COLO668 (cell line): ENCODE data around the gene RASGRP3.
"Not testable (repeated sequence)": the region's sequence is repeated elsewhere in the genome, so short reads cannot be mapped to it uniquely, and the experiment has no call there.

Source experiments
- DNase-seq: peaks from one replicate; lab custom pipeline; 2025; ENCODE audit not compliant: unreplicated experiment; lab: John Stamatoyannopoulos, UW

Gene RASGRP3, protein sequence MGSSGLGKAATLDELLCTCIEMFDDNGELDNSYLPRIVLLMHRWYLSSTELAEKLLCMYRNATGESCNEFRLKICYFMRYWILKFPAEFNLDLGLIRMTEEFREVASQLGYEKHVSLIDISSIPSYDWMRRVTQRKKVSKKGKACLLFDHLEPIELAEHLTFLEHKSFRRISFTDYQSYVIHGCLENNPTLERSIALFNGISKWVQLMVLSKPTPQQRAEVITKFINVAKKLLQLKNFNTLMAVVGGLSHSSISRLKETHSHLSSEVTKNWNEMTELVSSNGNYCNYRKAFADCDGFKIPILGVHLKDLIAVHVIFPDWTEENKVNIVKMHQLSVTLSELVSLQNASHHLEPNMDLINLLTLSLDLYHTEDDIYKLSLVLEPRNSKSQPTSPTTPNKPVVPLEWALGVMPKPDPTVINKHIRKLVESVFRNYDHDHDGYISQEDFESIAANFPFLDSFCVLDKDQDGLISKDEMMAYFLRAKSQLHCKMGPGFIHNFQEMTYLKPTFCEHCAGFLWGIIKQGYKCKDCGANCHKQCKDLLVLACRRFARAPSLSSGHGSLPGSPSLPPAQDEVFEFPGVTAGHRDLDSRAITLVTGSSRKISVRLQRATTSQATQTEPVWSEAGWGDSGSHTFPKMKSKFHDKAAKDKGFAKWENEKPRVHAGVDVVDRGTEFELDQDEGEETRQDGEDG

GRCh38 chr2:33476131-33476792 lies at the start of gene RASGRP3:
RASGRP3 (plus strand) TSS chr2:33476649; CDS start chr2:33515137, 38,488 bp downstream.
- peak; percentile 45 for DNase-seq

- peak; percentile 5 for DNase-seq
These were observed 49.7 kb upstream of the RASGRP3 start for GRCh38 chr2:33426666-33427231.

DNA sequence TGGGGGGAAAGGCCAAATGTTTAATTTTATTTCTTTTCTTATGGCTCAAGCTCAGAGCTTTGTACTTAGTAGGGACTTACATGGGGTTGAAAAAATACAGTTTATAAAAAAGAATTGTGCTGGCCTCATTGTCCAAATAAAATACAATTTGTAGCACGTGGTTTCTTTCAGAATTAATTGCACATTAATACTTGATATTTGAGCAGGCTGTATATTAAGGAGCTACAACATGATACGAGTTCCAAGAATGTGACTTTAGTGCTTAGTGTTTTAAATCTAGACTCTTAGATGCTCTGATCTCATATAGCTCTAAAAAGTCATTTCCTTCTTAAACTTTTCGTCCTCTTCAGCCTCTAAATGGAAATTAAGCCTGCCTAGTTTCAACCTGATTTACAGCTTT lies 46.4 kb upstream of the RASGRP3 start:
- DNase-seq: no peak

- no peak for DNase-seq
These were observed 45.6 kb upstream of the RASGRP3 start for GRCh38 chr2:33430856-33431255.

- no peak for DNase-seq
These were observed 43.6 kb upstream of the RASGRP3 start for GRCh38 chr2:33432871-33433270.

GRCh38 chr2:33433279-33434235 lies 42.9 kb upstream of the RASGRP3 start:
- no peak for DNase-seq

DNA sequence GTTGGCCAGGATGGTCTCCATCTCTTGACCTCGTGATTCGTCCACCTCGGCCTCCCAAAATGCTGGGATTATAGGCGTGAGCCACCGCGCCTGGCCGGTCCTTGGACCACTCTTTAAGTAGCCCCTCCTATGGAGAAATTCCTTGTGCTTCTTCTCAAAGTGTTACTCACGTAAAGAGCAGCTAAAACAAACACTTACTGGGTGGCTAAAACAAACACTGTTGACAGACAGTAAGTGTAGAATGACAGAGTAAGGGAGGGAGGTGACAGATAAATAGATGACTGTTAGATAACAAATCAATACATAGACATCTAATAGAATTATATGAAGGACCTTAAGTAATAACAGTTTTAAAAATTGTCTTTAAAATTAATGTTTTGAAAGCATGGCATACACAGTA lies 40.9 kb upstream of the RASGRP3 start:
- DNase-seq: no peak

GRCh38 chr2:33436083-33436482 lies 40.4 kb upstream of the RASGRP3 start:
- DNase-seq: no peak

DNA sequence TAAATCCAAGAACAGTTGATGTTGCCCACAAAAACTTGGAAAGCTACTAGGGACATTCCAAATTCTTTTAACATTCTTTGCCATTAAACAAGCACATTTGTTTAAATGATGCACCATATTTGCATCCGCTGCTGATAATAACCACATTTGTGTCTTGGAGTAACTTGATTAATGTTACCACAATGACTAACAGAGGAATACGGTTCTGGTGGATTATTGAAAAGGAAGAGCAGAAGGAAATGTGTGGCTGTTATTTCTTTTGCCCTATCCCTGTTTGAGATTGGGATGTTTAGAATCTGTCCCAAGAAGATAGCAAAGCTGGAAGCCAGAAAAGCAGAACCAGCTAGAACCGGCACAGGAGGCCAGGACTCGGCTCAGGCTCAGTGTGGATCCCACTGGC lies 39.2 kb upstream of the RASGRP3 start:
- no peak for DNase-seq

GRCh38 chr2:33437815-33438214 lies 38.6 kb upstream of the RASGRP3 start:
- DNase-seq: no peak

DNA sequence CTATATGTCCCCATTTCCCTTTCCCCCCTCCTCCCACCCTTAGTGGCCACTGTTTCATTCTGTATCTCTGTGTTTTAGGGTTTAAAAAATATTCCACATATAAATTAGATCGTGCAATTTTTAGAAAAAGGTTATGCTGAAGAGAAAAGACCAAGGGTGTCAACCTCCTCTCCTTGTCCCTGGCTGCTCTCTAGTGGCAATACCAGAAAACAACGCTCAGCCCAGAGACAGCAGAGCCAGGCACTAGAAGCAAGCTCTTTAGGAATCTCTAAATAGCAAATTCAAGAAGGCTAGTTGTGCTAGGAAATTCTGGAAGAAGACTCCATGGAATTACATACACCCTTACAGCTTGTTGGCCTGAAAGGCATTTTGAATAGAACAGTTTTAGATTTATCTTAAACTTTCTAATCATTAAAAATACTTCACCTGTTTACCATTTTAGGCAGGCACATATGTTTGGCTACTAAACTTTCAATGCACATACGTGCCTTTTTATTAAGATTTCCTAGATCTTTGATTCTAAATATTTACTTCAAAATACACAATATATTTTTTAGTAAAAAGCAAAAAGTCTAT lies 35.1 kb upstream of the RASGRP3 start:
- no peak for DNase-seq

DNA sequence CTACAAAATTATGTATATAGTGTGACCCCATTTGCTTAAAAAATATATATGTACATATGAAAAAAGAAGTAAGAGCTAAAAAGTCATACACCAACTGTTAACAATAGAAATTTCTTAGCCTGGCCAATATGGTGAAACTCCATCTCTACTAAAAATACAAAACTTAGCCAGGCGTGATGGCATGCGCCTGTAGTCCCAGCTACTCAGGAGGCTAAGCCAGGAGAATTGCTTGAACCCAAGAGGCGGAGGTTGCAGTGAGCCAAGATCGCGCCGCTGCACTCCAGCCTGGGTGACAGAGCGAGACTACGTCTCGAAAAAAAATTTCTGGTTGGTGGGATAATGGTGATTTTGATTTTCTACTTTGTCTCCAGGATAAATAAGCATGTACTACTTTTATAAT lies 34.4 kb upstream of the RASGRP3 start:
- not testable (repeated sequence) for DNase-seq

DNA sequence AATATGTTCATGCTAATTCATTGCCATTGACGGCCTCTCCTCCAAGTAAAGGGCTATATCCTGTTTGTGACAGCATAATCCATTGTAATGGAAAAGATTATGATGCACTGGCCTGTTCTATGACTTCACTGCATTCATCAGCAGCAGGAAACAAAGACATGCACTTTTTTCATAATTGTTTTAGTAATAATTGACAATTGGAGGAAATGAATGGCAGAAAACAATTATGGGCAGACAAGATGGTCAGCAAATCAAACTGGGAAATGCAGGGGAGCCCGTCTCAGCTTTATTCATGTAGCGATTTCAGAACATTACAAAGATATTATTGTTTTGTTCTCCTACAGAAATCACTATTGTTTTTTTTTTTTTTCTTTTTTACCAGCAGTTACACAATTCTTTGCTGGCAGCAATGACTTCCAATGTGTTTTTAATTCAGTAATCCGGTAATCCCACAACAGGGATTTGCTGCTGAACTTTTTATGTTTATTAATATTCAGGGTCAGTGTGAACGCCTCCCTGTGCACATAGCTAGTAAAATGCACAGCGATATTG lies 33.8 kb upstream of the RASGRP3 start:
- DNase-seq: no peak

DNA sequence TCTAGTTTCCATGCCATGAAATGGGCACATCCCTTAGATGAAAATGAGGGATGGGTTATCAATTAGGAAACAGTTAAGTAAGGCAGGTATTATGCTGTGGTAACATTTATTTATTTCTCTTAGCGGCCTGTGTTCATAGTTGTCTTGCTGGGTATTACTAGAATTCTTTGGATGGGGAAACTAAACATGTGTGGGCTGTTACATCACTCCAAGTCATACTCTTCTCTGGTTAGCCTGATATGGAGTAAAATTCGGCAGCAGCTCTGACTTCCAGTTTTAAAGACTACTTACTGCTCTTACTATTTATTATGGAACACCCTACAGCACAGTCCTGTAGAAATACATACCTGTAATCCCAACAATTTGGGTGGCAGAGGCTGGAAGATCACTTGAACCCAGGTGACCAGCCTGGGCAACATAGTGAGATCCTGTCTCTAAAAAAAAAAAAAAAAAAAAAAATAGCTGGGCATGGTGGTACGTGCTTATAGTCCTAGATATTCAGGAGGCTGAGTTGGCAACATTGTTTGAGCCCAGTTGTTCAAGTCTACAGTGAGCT lies 33.1 kb upstream of the RASGRP3 start:
- no peak for DNase-seq

GRCh38 chr2:33444967-33445366 lies 31.5 kb upstream of the RASGRP3 start:
- no peak for DNase-seq

DNA sequence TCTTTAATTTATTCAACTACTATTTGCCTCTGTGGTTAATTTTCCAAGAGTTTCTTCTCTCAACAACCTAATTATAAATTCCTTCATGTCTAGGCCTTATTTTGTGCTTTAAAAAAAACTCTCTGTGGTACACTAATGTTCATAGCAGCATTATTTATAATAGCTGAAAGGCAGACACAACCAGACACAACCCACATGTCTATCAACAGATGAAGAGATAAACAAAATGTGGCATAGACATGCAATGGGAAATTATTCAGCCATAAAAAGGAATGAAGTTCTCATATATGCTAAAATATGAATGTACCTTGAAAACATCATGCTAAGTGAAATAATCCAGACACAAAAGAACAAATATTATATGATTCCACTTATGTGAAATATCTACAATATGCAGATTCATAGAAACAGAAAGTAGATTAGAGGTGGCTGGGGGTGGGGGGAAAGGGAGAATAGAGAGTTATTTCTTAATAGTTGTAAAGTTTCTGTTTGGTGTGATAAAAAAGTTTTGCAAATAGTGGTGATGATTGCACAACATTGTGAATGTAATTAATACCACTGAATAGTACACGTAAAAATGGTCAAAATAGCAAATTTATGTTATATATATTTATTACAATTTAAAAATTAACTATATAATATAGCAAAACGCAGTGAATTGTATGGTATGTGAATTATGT lies 28.1 kb upstream of the RASGRP3 start:
- no peak for DNase-seq

GRCh38 chr2:33451214-33451613 lies 25.2 kb upstream of the RASGRP3 start:
- DNase-seq: no peak

GRCh38 chr2:33451825-33452224 lies 24.6 kb upstream of the RASGRP3 start:
- no peak for DNase-seq

DNA sequence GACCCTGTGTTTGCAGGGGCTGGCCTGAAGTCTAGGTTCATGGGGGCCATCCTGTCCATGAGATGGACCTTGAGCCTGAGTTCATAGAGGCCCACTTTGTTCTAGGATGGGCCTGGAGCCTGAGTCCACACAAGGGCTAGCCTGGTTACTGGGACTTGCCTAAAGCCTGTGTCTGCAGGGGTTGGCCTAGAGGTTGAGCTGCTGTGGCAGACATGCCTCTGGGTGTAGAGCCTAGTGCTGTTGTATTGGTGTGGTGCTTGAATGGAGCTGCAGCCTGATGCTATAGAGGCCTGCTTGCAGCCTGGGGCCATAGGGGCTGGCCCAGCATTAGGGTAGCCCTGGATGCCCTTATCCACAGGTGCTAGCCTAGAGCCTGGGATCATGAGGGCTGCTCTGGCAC lies 23.9 kb upstream of the RASGRP3 start:
- no peak for DNase-seq
